ENCODE measurements around the gene CMTR1.
"Not testable (repeated sequence)": the region's sequence is repeated elsewhere in the genome, so short reads cannot be mapped to it uniquely, and the experiment has no call there.

CMTR1 gene

GRCh38 chr6:37435816-37436215 lies 2.8 kb downstream of the CMTR1 start:
- H3K4me3 ChIP-seq (IDR thresholded peaks at IDR 0.05; ENCODE audit: insufficient read depth, low read depth, low read length): no peak overlapping the region
- H3K27ac ChIP-seq: no peak overlapping the region
- no peak overlapping the region for H2AFZ ChIP-seq (ENCODE audit: low read depth)
- H3K27me3 ChIP-seq (ENCODE audit: insufficient read depth, low read depth): no peaks in the 10 kb centered on the region
- no peak overlapping the region for H3K4me2 ChIP-seq
- H3K9ac ChIP-seq: no peak overlapping the region
- no peaks in the 10 kb centered on the region for H3K36me3 ChIP-seq (ENCODE audit: insufficient read depth)
- peaks cover 21% of the 10 kb centered on the region; the same call in 1 of the 2 replicates for H3K79me2 ChIP-seq (ENCODE audit: insufficient read depth, low read depth)
- peaks cover 17% of the 10 kb centered on the region for H3K4me1 ChIP-seq (ENCODE audit: low read depth, poor library complexity, severe bottlenecking)
- TF ChIP-seq CTCF (conservative IDR thresholded peaks at IDR 0.05; ENCODE audit: low read depth, low read length): 0 out of 2 replicates have a peak, but pooled peaks have one; percentile 23
- no peaks in the 10 kb centered on the region for H4K20me1 ChIP-seq (ENCODE audit: insufficient read depth)

DNA sequence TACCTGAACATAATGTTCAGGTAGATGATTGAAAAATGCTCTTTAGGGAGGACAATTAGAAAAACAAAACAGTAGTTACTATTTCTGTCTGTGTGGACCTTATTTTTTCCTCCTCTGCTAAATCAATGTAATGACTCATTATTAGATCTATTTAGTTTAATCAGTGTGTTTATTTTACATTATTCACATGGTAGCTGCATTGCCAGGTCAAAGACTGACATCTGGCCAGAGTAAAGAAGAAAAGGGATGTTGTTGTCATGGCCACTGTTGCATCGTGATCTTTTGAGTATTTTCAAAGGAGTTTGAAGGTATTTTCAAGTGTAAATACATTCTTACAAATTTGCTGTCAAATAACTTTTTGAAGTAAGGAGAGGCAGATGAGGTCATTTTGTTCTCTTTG lies 5.9 kb downstream of the CMTR1 start:
- Histone ChIP-seq H4K20me1 (ENCODE audit: insufficient read depth) (no peaks in the 10 kb centered on the region), H3K27ac (no peak overlapping the region), H3K36me3 (ENCODE audit: insufficient read depth) (no peaks in the 10 kb centered on the region), H3K4me1 (ENCODE audit: low read depth, poor library complexity, severe bottlenecking) (peaks cover 21% of the 10 kb centered on the region), H3K4me2 (no peak overlapping the region), H3K27me3 (ENCODE audit: insufficient read depth, low read depth) (no peaks in the 10 kb centered on the region), H2AFZ (ENCODE audit: low read depth) (no peak overlapping the region), H3K4me3 (IDR thresholded peaks at IDR 0.05; ENCODE audit: insufficient read depth, low read depth, low read length) (no peak overlapping the region), H3K79me2 (ENCODE audit: insufficient read depth, low read depth) (peaks cover 16% of the 10 kb centered on the region; the same call in 1 of the 2 replicates), H3K9ac (no peak overlapping the region)
- TF ChIP-seq CTCF (conservative IDR thresholded peaks at IDR 0.05; ENCODE audit: low read depth, low read length): no peak

DNA sequence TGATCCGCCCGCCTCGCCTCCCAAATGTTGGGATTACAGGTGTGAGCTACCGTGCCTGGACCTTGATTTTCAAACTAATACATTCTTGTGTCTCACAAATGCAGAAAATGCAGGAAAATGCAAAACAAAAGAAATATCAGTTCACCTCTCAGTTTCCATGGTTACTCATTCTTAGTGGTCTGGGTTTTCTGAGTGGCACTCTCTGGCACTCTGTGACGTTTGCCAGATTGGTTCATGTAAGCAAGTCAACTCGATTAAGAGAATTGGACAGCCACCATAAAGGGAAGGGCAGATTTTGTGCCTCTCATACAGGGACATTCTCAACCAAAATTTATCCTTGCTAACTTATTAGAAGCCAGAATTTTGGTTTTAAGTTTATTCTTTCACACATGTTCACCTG lies 8.6 kb downstream of the CMTR1 start:
- no peak overlapping the region for H3K4me2 ChIP-seq
- H2AFZ ChIP-seq (ENCODE audit: low read depth): no peak overlapping the region
- peaks cover 5% of the 10 kb centered on the region; the same call in 1 of the 2 replicates for H3K36me3 ChIP-seq (ENCODE audit: insufficient read depth)
- H4K20me1 ChIP-seq (ENCODE audit: insufficient read depth): no peaks in the 10 kb centered on the region
- no peak overlapping the region for H3K4me3 ChIP-seq (IDR thresholded peaks at IDR 0.05; ENCODE audit: insufficient read depth, low read depth, low read length)
- peaks cover 12% of the 10 kb centered on the region for H3K4me1 ChIP-seq (ENCODE audit: low read depth, poor library complexity, severe bottlenecking)
- no peak overlapping the region for H3K27ac ChIP-seq
- no peak for TF ChIP-seq CTCF (conservative IDR thresholded peaks at IDR 0.05; ENCODE audit: low read depth, low read length)
- no peaks in the 10 kb centered on the region; the same call in 1 of the 2 replicates for H3K79me2 ChIP-seq (ENCODE audit: insufficient read depth, low read depth)
- no peak overlapping the region for H3K9ac ChIP-seq
- H3K27me3 ChIP-seq (ENCODE audit: insufficient read depth, low read depth): no peaks in the 10 kb centered on the region

DNA sequence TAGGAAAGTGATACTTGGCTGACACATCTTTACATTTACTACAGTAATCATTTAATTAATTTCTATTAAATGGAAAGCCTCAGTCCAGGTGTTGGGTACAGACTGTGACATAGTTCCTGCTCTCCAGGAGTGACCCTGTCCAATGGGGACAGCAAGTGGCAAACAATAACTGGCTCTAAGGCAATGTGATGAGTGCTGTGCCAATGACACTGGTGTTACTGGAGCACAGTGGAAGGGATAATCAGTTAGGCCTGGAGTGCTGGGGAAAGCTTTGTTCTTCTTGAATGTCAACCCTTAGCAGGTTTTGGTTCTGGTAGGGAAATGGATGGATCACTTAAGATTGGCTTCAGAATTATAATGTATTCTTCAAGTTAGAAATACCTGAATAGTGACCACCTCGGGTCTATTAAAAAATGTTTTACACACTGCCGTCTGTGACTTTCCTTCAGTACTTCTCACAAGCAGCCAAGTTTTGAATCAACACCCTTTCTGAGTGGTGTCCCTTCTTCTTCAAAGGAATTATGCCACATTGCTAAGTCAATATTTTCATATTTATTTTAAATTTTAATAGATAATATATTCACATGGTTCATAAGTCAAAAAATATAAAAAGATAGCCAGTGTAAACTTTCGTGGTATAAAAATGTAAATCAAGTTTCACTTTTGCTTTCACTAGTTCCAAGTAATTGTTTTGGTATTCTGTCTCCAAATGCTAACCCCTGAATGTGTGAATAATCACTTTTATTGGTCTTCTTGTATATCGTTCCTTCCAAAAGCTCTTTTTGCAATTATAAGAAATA lies 9.6 kb downstream of the CMTR1 start:
- Histone ChIP-seq H3K4me1 (ENCODE audit: low read depth, poor library complexity, severe bottlenecking) (peaks cover 12% of the 10 kb centered on the region), H3K9ac (no peak overlapping the region), H3K4me2 (peak overlapping the region; percentile 97), H3K79me2 (ENCODE audit: insufficient read depth, low read depth) (no peaks in the 10 kb centered on the region; the same call in 1 of the 2 replicates), H3K27ac (peak overlapping the region; percentile 1; the same call in 1 of the 2 replicates), H3K36me3 (ENCODE audit: insufficient read depth) (peaks cover 5% of the 10 kb centered on the region; the same call in 1 of the 2 replicates), H3K27me3 (ENCODE audit: insufficient read depth, low read depth) (no peaks in the 10 kb centered on the region), H3K4me3 (IDR thresholded peaks at IDR 0.05; ENCODE audit: insufficient read depth, low read depth, low read length) (no peak overlapping the region), H2AFZ (ENCODE audit: low read depth) (no peak overlapping the region), H4K20me1 (ENCODE audit: insufficient read depth) (no peaks in the 10 kb centered on the region)
- TF ChIP-seq CTCF (conservative IDR thresholded peaks at IDR 0.05; ENCODE audit: low read depth, low read length): no peak

GRCh38 chr6:37443216-37443542 lies 10.2 kb downstream of the CMTR1 start:
- not testable (repeated sequence) for H4K20me1 ChIP-seq (ENCODE audit: insufficient read depth); H3K4me3 ChIP-seq (IDR thresholded peaks at IDR 0.05; ENCODE audit: insufficient read depth, low read depth, low read length); H3K9ac ChIP-seq; H3K27ac ChIP-seq; H3K36me3 ChIP-seq (ENCODE audit: insufficient read depth); H3K27me3 ChIP-seq (ENCODE audit: insufficient read depth, low read depth); H3K79me2 ChIP-seq (ENCODE audit: insufficient read depth, low read depth); H2AFZ ChIP-seq (ENCODE audit: low read depth)
- peak overlapping the region; percentile 97 for H3K4me2 ChIP-seq
- H3K4me1 ChIP-seq (ENCODE audit: low read depth, poor library complexity, severe bottlenecking): peaks cover 12% of the 10 kb centered on the region

Data from KMS-11 (cell line).